ENCODE measurements around the gene GPR152. TPM values are rescaled to one million over a fixed set of nuclear protein-coding genes. Genes with fewer than 3 reads are reported as not detected.
"Not testable (repeated sequence)": the region's sequence is repeated elsewhere in the genome, so short reads cannot be mapped to it uniquely, and the experiment has no call there.

GPR152 gene
- total and polyA plus RNA-seq, 2 donors (not counting 3 experiments of a cell fraction or from before 2014, with no cell fraction given), result not detected

- Histone ChIP-seq H3K27ac (ENCODE audit: insufficient read depth, low read depth, low read length) (peak within 1 kb of the TSS; percentile 38), H3K4me2 (ENCODE audit: insufficient read depth, low read length) (peak within 1 kb of the TSS; percentile 49), H3K36me3 (ENCODE audit: control insufficient read depth in 2 of 2, extremely low read depth in 1 of 2, insufficient read depth in 2 of 2, low read length in 2 of 2) (peaks cover 0 to 16% of the 10 kb centered on the region in 2 experiments), H4K20me1 (replicated peaks; ENCODE audit: control insufficient read depth, extremely low read depth, insufficient read depth, low read length) (no peaks in the 10 kb centered on the region), H3K9me3 (replicated peaks; ENCODE audit: control insufficient read depth, insufficient read depth, low read length) (no peaks in the 10 kb centered on the region), H2AFZ (ENCODE audit: low read depth, low read length) (peak within 1 kb of the TSS; percentile 70), H3K9ac (replicated peaks; ENCODE audit: extremely low read depth, insufficient read depth, low read length) (peak within 1 kb of the TSS; percentile 66), H3K4me1 (ENCODE audit: control insufficient read depth, extremely low read depth, insufficient read depth, low read length) (no peaks in the 10 kb centered on the region), H3K79me2 (ENCODE audit: control insufficient read depth, insufficient read depth, low read length) (peaks cover 10% of the 10 kb centered on the region), H3K4me3 (replicated peaks in 1 of 3; ENCODE audit: insufficient read depth in 1 of 3, low read depth in 1 of 3, low read length in 3 of 3) (peak within 1 kb of the TSS; percentile 46 to 91 (median 75)), H3K9me1 (replicated peaks; ENCODE audit: control insufficient read depth, extremely low read depth, insufficient read depth, low read length) (no peaks in the 10 kb centered on the region), H3K27me3 (ENCODE audit: control insufficient read depth in 2 of 2, insufficient read depth in 2 of 2, low read length in 2 of 2) (no peaks in the 10 kb centered on the region)
- FAIRE-seq (peak; percentile 94), DNase-seq (ENCODE audit: low read depth, low spot score) (peak; percentile 98)
- dilution Hi-C loops (cut with MboI; ENCODE audit: extremely low pct_ligation_motif_present, low sequenced_read_pairs), result no loop called here
- intact Hi-C loops (cut with micrococcal nuclease), result loop anchor here (1.0 to 2.0 kb wide), 3 partner anchors 15 to 78 kb away; partner anchors contain the start of genes CORO1B and TMEM134
- TF ChIP-seq FOS (IDR thresholded peaks at IDR 0.05; ENCODE audit: borderline replicate concordance, insufficient read depth, low read length) (no peak), POLR2A (IDR thresholded peaks at IDR 0.05; ENCODE audit: low read depth, low read length) (peak; percentile 96), MYC (IDR thresholded peaks at IDR 0.05; ENCODE audit: low read depth, low read length) (no peak), POLR2AphosphoS5 (IDR thresholded peaks at IDR 0.05; ENCODE audit: insufficient read depth, low read depth, low read length) (peak; percentile 98)
- TSS peak; percentile 50 for BruUV-seq (replicated peaks)
- ChIA-PET CTCF (interaction anchor here (1.8 kb wide), 1 partner anchor 27 kb away, joined by 8 read pairs; the partner anchor contains the start of gene PPP1CA), POLR2A (no interaction called here)
Measured at GRCh38 chr11:67428052-67429001, 24.2 kb downstream of the GPR152 start, which contains the start of gene RPS6KB2. Gene RPS6KB2, plus strand, starts transcription at chr11:67428494. Its CDS starts 52 bp downstream, at chr11:67428546.

- dilution Hi-C loops (cut with MboI; ENCODE audit: extremely low pct_ligation_motif_present, low sequenced_read_pairs); FAIRE-seq; H3K27ac ChIP-seq (ENCODE audit: insufficient read depth, low read depth, low read length): not testable (repeated sequence)
Measured at GRCh38 chr11:67427364-67427859, 25.1 kb downstream of the GPR152 start.

More at GRCh38 chr11:67427364-67427859, 25.1 kb downstream of the GPR152 start:
- peak overlapping the region; percentile 35 for H3K4me2 ChIP-seq (ENCODE audit: insufficient read depth, low read length)
- H3K27me3 ChIP-seq (ENCODE audit: control insufficient read depth in 2 of 2, insufficient read depth in 2 of 2, low read length in 2 of 2); H3K9me1 ChIP-seq (replicated peaks; ENCODE audit: control insufficient read depth, extremely low read depth, insufficient read depth, low read length); H4K20me1 ChIP-seq (replicated peaks; ENCODE audit: control insufficient read depth, extremely low read depth, insufficient read depth, low read length); POLR2A ChIA-PET; DNase-seq (ENCODE audit: low read depth, low spot score); H3K9me3 ChIP-seq (replicated peaks; ENCODE audit: control insufficient read depth, insufficient read depth, low read length); intact Hi-C loops (cut with micrococcal nuclease); H3K4me1 ChIP-seq (ENCODE audit: control insufficient read depth, extremely low read depth, insufficient read depth, low read length); BruUV-seq (replicated peaks); H3K36me3 ChIP-seq (ENCODE audit: control insufficient read depth in 2 of 2, extremely low read depth in 1 of 2, insufficient read depth in 2 of 2, low read length in 2 of 2): not testable (repeated sequence)
- CTCF ChIA-PET, result interaction anchor here (1.3 kb wide), 1 partner anchor 26 kb away, joined by 6 read pairs; the partner anchor contains the start of gene PPP1CA
- H2AFZ ChIP-seq (ENCODE audit: low read depth, low read length), result peak overlapping the region; percentile 70
- peaks cover 10% of the 10 kb centered on the region for H3K79me2 ChIP-seq (ENCODE audit: control insufficient read depth, insufficient read depth, low read length)
- peak overlapping the region in 2 of 3 experiments; percentile 75 to 91 for H3K4me3 ChIP-seq (replicated peaks in 1 of 3; ENCODE audit: insufficient read depth in 1 of 3, low read depth in 1 of 3, low read length in 3 of 3)
- H3K9ac ChIP-seq (replicated peaks; ENCODE audit: extremely low read depth, insufficient read depth, low read length), result peak overlapping the region; percentile 6

All from endothelial cell of umbilical vein (primary cell).